Measurements from ENCODE around the gene MGAT4D.
A peak's percentile ranks its signal among the peaks of the same experiment; 100 is the strongest.
"Not testable (repeated sequence)": the region's sequence is repeated elsewhere in the genome, so short reads cannot be mapped to it uniquely, and the experiment has no call there.

Gene MGAT4D

DNA sequence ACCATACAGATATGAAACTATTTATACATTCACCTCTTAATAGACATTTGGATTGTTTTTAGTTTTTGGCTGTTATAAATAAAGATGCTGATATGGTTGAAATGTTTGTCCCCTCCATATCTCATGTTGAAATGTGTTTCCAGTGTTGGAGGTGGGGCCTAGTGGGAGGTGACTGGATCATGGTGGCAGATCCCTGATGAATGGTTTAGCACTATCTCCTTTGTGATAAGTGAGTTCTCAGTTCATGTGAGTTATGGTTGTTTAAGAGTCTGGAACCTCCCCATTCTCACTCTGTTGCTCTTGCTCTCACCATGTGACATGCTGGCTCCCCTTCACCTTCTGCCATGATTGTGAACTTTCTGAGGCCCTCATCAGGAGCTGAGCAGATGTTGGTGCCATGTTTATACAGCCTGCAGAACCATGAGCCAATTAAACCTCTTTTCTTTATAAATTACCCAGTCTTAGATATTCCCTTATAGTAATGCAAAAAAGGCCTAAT lies 58.4 kb downstream of the MGAT4D start:
- no peak for DNase-seq (ENCODE audit: low spot score)

DNA sequence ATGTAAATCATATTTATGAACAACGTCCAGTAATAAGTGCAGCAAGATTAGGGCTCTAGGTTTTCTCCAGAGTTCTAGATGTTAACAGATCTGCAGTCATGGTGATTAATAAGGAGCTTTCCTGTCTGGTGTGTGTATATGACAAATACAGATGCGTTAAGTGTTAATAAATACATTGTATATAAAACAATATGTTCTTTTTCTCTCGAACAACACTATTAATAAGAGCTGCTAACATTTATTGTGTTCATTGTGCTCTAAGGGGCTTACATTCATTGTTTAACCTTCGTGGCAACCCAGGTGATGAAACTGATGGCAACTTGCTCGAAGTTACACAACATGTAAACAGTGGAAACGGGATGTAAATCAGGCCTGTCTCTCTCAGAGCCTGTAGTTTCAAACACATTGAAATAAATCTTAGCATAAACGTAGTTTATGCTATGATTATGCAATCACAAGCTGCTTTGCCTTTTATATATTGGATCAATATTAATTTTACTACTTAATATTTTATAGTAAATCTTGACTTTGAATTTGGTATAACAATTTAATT lies 70.1 kb downstream of the MGAT4D start:
- no peak for DNase-seq (ENCODE audit: low spot score)

DNA sequence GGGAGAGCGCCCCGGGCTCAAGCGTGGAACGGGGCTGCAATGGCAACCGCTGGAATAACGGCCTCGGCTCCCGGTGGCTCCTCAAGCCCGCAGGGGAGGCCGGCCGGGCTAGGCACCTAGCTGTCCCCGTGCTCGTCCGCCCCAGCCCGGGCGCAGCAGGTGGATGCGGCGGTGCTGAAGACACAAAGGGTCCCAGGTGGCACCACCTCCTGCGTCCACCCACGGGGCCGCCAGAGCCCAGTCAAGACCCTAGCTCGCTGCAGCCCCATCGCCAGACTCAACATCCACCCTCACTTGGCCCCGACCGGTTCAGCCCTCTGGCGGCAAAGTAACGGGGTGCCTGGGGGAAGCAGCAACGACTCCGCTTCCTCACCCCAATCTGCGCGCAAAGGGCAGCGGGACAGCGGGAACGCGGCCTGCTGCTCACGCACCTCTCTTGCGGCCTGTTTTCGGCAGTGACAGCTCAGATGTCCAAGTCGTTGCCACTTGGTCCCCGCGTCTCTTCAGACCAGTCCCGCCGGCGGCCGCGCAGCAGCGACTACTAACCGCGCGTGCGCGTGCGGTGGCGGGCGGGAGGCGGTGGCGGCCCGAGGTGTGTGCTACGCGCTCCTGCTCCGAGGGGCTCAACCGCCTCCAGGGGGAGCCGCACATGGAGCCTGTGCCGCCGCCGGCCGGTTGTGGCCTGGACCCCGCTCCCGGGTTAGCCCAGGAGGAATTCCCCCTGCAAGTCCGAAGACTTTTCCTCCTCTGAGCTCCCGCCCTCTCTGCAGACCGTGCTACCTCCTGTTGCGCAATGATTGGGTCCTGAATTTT lies 70.8 kb downstream of the MGAT4D start, which contains the start of gene CLGN:
TSS of gene CLGN (minus strand) at position 543 of the 813 bp plus-strand sequence. CDS start 14,570 bp downstream, outside the sequence.
- DNase-seq (ENCODE audit: low spot score): peak; percentile 5

DNA sequence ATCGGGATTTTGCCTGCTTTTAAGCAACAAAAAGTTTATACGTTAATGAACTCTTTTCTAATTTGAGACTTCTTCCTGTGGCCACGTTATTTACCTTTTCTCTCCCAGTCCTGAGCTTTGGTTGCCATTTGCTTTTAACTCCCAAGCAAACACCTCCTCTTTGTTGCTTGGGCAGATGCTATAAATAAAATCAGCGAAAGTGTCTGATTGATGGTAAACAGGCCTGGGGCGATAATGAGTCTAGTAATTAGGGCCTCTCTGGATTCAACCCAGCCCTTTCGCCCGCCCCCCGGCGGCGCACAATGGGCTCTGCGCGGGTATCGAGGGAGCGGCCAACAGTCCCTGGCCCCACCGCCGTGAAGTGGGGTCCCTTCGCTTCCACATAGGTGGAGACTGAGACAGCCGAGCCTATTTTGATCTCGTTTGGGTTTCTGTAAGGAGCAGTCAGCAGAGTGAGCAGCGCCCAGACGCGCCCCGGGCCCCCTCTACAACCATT lies 71.4 kb downstream of the MGAT4D start:
- DNase-seq (ENCODE audit: low spot score): no peak

DNA sequence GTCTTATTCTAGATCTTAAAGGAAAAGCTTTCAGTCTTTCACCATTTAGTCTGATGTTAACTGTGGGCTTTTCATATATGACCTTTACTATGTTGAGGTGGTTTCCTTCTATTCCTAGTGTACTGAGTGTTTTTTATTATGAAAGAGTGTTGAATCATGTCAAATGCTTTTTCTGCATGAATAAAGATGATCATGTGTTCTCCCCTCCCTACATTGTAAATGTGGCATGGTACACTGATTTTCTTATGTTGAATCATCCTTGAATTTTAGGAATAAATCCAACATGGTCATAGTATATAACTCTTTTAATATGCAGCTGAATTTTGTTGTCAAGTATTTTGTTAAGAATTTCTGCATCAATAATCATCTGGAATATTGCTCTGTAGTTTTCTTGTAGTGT lies 75.0 kb downstream of the MGAT4D start:
- no peak for DNase-seq (ENCODE audit: low spot score)

DNA sequence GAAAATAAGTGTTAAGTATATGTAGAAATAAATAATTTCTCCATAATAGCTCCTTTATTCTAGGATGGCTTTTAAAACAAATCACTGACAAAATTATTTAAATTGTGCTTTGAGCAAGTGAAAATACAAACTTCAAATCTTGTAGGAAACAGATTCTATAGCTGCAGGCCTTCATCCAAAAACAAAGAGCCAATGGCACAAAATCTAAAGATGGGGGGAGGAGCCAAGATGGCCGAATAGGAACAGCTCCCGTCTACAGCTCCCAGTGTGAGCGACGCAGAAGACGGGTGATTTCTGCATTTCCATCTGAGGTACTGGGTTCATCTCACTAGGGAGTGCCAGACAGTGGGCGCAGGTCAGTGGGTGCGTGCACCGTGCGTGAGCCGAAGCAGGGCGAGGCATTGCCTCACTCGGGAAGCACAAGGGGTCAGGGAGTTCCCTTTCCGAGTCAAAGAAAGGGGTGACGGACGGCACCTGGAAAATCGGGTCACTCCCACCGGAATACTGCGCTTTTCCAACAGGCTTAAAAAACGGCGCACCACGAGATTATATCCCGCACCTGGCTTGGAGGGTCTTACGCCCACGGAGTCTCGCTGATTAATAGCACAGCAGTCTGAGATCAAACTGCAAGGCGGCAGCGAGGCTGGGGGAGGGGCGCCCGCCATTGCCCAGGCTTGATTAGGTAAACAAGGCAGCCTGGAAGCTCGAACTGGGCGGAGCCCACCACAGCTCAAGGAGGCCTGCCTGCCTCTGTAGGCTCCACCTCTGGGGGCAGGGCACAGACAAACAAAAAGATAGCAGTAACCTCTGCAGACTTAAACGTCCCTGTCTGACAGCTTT lies 84.7 kb downstream of the MGAT4D start:
- not testable (repeated sequence) for DNase-seq (ENCODE audit: low spot score)

DNA sequence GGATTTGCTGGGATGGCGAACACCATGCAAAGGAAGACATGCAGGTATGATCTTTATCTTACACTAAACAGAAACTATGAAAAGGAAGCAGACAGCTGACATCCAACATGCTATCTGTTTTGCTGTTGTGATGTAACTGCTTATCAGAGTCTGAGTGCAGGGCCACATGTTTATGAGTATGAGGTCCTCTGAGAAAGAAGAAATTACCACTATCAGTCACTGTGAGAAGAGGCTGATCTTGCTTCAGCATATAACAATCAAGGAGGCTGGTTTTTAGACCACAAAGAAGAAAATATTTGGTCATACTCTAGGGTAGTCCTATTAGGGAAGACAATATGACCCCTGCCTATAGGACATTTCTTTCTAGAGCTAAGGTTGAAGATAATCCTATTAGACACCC lies 89.1 kb downstream of the MGAT4D start:
- DNase-seq (ENCODE audit: low spot score): no peak

DNA sequence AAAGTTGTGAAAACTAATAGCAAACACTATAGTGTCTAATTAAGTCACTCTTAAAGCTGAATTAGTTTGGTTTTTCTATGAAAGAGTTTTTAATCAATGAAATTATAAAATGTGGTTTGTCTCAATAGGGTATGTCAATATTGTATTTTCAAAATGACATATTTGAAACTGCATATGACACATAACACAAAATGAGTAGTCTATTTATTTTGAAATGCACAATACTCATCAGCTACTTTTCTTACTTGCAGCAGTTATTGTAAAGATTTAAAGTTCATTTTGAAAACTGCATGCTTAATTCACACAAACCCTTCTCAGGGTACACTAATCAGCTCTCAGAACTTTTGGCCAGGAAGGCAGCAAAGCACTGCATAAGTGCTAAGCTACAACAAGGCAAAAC lies 91.8 kb downstream of the MGAT4D start:
- no peak for DNase-seq (ENCODE audit: low spot score)

DNA sequence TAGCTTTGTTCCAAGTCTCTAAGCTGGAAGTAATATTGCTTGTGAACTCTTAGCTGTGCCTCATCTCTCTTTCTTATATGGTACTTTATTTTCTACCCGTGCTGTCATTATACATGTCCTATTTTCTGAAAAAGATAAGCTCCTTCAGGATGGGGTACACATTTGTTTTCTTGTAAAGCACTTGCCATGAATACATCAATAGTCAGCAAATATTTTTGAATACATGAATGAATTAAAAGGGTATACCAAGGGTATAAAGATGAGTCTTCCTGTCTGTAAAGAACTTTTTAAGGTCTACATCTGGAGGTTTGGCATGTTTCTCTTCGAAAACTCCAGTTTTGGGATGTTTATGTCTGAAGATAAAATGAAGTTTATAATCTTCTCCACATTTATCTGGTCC lies 98.0 kb downstream of the MGAT4D start:
- no peak for DNase-seq (ENCODE audit: low spot score)

DNA sequence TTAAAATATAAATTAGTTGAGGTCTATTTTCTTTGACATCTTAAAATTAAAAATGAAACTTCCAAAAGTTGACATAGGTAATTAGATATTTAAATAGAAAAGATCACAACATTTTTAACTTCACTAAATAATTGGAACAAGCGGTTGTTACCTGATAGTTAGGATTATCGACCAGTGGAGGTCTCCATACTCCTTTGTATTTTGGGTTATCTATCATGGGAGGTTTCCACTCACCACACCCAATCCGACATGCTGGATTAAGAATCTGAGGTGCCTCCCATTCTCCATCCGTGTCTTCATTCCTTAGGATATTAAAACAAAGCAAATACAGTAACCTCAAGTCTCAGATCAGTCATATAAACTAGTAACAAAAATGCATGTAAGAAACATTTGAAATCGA lies 102.4 kb downstream of the MGAT4D start:
- no peak for DNase-seq (ENCODE audit: low spot score)
